HG03064 (cell line): Measurements from ENCODE around the gene BCR.

Source experiments
- ATAC-seq: cut with Tn5 transposase; IDR thresholded peaks from one replicate; pipeline ENCODE4 v1.9.1; 2021; ENCODE audit warnings: low read depth; ENCODE audit not compliant: unreplicated experiment

Gene BCR

DNA sequence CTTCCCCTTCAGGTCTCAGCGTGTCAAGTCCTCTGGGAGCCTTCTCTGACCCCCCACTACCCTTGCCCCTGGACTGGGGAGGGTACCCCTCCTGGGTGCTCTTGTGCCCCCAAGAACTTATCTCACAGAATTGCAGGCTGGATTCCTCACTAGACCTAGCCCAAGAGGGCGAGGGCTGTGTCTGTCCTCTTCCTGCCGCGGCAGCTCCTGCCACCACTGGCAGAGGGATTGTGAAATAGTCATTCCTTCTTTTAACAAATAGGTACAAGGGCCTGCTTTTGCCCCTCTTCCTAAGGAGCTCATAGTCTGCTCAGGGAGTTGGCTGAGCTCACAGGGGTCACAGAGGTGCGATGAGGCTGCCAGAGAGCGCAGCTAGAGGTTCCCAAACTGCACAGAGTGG lies 29.5 kb upstream of the BCR start:
- no peak for ATAC-seq

DNA sequence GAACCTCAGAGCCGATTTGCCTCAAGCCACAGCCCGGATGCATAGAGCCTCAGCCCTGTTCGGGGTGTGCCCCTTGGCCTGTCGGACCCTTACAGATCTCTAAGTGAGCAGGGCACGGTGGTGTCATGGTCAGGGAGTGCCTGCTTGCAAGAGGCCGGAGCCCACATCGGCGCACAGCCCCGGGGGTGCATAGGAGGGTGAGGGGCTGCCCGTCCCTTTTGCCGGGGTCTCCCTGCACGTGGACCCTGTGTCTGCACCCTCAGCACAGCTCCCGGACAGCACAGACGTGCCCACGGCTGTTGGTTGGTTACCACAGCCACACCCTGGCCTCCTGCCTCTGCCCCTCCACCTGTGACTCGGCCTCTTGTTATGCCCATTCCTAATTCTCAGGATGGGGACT lies 28.5 kb upstream of the BCR start:
- ATAC-seq = no peak

DNA sequence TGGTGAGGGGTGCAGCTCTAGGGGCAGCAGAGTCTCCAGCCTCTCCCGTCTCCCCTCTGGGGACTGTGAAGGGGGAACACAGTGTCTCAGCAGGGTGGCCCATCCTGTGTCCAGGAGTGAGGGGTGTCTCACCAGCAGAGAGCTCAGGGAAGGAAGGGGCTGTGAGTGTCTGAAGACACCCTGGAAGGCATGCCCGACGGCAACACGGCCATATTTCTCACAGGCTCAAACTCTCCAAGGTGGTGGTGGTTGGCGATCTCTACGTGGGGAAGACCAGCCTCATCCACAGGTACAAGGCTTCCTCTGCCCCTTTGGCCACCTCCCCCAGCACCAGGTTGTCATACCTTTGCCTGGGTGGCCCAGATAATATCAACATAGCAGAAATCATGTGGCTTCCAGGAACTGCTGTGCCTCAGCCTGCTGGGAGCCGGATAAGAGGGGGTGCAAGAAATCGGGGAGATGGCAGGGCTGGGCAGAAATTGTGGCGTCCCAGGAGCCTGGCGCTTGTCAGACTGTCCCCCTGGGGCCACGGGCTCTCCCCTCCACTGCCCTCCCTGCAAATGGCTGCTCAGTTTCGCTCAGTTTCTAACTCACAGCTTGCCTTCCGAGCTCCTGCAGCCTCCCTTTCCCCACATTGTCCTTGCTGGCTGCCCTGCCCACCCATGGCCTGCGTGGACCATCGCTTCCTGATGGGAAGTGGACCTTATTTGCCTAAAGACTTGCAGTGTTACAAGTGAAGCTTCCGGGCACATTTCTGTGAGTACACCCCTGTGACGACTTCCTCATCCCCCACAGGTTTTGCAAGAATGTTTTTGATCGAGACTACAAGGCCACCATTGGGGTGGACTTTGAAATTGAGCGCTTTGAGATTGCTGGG lies 27.8 kb upstream of the BCR start:
- ATAC-seq = no peak

DNA sequence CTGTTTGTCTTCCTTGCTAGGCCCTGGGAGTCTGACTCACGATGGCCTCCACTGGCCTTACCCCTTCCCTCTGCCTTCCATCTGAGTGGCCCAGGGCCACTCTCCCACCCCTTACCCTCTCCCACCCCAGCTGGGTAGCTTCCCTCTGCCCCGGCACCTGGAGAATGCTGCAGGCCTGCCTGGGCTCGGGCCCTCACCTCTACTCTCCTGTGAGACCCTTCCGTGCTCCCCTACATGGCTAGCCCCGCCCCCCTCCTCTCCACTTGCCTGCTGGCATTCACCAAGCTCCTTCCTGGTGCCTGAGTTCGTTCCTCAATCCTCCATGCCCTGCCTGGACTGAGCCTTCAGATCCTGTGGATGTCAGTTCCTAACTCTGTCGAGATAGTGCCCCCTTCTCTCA lies 26.3 kb upstream of the BCR start:
- no peak for ATAC-seq

DNA sequence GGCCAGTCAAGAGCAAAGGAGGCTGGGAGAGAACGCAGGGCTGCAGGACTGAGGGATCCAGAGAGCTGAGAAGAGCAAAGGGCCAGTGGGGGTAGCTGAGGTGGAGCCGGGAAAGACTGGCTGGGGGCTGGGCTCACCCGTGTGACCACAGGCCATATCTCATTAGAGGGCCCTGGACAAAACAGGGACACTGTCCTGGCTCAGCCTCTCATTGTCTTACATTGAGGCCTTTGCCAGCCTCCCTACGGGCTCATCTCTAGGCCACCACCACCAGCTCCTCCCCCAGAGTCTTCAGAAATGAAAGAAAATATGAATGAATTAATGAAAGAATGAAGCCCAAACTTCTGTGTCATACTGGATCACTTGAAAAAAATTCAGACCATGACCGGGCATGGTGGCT lies 25.8 kb upstream of the BCR start:
- no peak for ATAC-seq

DNA sequence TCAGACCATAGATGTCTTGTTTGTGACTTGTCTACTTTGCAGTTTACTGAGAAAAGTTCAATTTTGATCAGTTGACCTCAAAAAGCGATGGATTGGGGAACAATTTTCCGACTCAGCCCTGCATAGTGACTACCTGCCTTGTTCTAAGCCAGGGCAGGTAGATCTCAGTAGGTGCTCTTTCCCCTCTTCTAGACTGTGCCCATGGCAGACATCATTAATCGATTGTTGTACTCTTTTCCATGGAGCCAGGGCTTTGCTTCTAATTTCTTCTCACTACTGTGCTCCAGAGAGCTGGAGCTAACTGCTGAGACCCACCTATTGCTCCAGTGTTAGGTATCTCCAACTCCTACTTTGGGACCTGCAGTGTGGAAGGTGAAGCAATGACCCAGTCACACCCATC lies 25.2 kb upstream of the BCR start:
- no peak for ATAC-seq

DNA sequence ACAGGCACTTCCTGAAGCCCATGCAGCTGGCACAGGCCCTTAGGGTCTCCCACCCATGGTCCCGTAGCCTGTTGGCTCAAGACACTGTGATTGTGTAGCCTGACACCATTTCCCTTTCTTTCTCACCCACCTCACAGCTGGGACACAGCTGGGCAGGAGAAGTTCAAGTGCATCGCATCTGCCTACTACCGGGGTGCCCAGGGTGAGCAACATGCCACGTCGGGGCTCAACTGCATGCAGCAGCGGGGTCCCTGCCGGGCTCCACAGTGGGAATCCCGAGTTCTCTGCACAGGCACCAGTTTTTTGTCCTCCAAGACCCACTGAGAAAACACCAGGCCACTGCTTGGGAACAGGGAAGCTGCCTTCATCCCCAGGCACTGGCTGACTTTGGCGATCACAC lies 24.5 kb upstream of the BCR start:
- no peak for ATAC-seq

DNA sequence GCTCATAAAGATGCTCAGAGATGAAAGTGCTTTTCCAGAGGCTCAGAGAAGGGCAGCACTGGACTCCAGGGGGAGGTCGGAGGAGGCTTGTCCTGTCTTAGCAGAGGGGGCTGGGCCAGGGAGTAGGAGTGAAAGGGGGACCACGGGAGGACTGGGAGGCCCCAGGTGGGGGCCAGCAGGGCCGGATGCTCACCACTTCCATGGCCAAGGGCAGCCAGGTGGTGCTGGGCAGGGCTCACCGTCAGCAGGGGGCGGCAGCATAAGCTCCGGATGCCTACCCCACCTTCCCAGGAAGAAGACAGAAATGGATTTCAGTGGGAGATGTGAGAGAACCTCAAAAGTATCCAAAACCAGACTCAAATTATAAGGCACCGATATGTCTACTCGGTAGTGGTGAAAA lies 24.0 kb upstream of the BCR start:
- ATAC-seq = no peak

DNA sequence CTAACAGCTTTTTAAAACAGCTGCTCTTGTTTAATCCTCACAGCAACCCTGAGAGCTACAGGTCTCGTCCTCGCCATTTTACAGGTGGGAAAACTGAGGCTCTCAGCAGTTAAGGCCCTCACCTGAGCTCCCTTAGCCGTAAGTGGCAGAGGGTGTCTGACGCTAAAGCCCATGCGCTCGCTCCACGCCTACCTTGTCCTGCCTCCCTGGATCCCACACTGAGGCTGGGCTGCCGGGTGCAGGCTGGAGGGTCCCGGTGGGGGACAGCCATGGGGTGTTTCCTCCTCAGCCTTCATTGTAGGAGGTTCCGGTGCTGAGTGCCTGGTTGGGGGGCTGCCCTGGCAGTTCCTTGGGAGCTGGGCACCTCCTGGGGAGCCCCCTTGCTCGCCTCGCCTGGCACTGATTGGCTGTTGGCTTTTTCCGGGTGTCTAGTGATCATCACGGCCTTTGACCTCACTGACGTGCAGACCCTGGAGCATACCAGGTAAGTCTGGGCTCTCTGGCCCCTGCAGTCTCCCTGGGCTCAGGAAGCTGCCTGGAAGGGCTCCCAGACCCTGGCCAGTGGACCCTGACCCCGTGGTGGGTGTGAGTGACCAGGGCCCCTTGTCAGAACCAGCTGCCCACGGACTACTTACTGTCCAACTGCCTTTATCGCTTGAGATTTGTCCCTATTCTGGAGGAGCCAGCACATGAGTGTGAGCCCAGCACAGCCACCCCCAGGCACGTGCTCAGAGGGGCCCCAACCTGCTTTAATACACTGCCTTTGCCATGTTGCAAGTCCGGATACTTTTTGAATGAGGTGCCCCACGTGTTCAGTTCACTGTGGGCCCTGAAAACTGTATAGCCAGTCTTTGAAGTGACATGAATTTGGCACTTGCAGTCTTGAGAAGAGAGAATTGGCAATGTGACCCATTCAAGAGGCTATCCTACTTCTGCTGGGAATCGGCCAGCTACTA lies 22.5 kb upstream of the BCR start:
- ATAC-seq = no peak

DNA sequence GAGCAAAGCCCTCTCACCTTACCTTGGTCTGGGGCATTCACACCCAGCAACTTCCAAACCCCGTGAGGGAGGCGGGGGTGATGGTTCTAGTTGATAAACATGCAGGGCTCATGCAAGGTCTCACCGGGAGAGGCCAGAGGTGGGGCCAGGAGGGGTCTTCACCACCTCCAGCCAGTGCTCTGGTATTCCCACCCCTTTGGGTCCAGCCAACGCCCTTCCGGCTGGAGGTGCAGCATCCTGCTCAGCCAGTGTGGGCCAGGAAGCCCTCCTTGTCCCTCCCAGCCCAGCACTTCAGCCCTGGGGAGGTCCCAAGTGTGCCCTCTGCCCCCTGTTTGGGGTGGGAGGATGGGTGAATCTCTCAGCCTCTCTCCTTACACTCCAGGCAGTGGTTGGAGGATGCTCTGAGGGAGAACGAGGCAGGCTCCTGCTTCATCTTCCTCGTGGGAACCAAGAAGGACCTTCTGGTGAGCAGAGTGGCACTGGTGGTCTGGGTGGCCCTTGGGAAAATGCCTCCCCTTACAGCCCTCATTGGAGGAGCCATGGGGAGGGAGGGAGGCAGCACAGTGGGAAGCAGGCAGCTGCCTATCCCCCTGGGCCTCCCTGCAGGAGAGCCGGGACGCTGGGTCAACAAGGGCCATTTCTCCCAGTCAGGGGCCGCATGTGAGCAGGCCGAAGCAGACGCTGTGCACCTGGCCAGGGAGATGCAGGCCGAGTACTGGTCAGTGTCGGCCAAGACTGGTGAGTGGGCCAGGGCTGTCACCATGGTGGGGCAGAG lies 21.6 kb upstream of the BCR start:
- no peak for ATAC-seq

DNA sequence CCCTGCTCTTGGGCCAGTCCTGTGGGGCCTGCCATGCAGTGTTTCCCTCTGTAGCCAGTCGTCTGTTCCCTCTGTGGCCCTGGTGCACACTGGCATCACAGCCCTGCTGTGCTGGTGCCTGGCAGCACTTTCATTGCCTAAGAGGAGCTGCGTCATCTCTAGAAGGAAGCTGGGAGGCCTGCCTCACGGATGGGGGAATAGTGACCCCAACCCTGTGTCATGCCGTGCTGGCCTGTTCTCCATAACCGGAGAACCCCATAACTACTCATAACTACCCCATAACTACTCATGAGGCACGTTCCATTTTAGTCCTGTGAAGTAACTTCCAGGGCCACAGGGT lies 21.0 kb upstream of the BCR start:
- no peak for ATAC-seq

DNA sequence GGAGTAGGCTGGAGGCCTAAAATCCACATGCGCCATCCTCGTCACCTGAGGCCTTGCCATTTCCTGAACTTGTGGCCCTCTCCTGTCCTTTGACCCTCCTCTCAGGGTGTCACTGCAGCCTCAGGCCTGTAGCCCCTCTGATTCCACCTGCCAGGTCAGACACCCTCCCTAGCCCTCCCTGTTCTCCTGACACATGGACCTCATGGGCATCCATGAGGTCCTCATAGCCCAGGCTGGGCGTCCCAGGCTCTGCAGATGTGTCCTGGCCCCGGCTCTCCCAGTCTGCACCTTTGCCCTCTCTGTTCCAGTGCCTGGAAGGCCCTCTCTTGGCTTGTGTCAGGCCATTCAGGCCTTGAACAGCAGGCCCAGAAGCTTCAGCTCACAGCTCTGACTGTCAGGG lies 19.3 kb upstream of the BCR start:
- ATAC-seq = no peak

DNA sequence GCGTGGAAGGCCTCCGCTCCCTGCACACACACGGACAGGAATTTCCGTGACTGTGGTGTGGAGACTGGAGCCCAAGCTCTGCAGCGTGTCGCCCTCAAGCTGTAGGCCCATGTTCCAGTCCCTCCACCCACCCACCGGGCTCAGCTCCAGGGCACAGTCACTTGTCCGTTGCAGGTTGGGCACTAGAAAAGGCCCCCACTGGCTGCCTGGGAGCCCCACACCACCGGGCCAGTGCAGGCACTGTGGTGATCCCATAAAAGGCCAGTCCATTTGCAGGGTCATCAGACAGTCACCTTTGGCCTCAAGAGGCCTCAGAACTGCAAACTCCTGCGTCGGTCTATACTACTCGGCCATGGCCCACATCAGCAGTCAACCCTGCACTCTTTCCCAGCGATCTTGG lies 18.7 kb upstream of the BCR start:
- no peak for ATAC-seq

DNA sequence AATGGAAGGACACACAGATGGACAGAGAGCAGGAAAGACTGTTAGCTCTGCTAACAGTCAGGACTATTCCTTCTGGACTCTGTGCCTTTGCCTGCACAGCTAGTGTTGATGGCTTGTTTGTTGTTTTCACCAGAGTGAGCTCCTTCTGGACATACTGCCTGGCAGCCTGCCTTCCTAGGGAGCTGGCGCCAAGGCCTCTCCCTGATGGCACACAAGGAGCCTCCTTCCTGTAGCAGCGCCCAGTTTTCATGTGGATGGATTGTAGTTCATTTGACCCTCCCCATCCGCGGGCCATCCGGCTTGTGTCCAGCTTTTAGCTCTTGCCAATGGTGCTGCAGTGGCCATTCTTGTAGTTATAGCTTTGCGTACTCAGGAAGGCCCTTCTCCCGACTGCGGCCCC lies 16.6 kb upstream of the BCR start:
- ATAC-seq = no peak

DNA sequence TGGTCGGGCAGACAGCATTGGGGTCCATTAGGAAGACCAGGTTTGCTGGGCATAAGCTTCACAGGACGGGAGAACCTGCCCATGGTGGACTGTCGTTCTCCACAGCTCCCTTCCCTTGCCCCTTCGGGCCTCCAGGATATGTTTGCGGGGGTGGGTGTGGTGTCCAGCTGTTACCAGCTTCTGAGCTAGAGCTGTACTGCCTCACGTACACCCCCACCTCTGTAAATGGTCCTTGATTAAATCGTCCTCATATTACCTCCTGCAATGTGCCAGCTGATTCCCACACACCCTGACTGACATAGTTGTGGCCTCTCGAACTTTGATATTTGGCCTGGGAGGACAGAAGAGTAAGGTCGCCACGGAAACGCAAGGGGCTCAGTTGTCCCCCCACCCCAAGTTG lies 16.2 kb upstream of the BCR start:
- no peak for ATAC-seq

DNA sequence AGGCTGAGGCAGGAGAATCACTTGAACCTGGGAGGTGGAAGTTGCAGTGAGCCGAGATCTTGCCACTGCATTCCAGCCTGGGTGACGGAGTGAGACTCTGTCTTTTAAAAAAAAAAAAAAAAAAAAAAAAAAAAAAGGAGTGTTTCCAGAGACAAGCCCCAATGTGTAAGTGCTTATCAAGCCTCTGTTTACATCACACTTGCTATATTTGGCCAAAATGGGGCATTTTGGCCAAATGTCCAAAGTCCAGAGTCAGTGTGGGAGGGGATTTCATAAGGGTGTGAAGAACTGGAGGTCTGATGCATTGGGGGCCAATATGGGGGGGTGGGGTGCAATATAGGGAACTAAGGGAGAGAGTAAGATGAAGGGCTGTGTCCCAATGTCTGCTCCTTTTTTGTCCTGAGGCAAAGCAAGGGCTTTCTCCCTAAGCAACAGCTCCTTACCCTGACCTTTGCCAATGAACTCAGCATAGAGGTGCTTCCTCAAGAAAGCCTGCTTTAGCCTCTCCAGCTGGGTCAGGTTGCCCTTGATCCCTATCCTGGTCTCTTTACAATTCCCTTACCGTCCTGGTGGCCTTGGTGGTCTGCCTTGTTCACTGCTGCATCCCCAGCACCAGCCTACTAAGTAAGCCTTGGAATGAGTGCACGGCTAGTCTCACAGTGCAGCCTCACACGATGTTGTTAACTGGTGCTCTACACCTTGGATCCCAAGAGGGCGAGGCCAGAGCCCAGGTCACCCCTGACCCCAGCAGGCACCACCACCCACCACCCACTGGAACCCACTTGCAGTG lies 14.1 kb upstream of the BCR start:
- ATAC-seq = no peak

DNA sequence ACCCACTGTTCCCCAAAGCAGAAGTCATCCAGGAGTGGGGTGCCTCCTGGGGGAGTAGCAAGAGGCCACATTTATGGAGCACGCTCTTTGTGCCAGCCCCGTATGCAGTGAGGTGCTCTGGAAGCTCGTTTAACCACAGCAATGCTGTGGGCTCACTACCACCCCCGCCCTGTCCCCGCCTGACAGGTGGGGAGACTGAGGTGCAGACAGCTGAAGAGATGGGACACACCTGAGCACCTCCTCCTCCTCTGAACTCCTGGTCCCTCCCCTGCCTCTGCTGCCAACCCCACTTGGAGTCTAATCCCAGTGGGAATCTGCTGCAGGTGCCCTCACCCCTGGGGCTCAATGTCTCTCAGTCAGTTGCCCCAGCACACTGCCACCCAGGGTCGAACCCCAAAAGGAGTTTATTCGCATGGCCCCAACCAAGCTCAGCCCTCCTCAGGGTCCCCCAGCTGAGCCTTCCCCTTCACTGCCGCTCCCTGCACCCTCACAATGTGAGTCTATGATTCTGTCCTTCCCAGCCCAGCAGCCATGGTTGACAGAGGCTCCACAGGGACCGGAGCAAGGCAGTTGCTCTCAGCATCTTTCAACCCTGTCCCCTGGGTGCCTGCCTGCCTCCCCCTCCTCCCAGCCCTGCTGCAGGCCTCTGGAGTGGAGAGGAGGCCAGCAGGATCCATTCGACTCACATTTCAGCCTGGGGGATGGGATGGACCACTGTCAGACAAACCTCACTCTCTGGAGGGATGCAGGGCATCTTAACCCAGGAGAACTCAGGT lies 13.3 kb upstream of the BCR start:
- ATAC-seq = no peak

DNA sequence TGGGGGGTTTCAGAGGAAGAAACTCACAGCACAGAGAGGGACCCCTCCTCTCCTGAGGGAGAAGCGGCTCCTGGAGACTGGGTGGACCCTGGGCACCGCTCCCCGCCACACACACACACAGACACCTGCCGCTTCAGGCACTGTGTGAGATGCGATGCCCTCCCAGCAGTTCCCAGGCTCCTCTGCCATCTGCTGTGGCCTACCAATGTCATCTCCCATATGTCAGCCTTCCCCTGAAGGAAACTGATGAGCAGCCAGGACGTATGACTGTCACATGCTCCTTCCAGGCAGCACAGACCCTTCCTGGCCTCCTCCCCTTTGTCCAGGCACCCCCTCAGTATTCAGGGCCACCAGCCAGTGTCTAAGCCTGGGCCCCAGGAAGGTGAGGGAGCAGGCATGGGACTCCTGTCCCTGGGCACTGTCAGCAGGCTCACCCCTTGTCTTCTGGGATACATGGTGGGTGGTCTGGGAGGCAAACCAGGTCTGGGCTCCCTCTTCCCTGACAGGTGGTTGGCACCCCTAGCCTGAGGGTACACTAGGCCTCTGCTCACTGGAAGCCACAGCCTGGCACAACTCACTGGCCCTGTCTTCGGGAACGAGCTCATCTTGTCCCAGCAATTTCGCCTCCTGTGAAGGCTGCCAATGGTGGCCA lies 11.8 kb upstream of the BCR start:
- no peak for ATAC-seq

DNA sequence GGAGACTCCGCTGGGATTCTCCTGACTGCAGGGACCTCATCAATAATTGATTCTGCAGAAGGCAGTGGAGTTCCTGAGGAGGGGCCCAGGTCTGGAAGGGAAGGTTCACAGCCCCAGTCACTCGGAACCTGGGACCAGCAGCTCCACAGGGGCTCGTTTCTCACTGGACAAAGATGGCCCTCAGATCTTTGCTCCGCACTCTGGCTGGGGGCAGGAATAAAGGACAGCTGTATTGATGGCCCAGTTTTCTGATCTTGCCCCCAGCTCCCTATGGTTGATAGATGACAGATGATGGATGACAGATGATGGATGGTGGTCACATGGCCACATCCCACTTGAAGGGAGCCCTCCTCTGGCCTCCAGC lies 11.3 kb upstream of the BCR start:
- ATAC-seq = no peak
